Thymus (tissue), 11 donors: Measurements from ENCODE around the gene UQCRFS1. TPM values are rescaled to one million over a fixed set of nuclear protein-coding genes. Genes with fewer than 3 reads are reported as not detected.
"Not testable (repeated sequence)": the region's sequence is repeated elsewhere in the genome, so short reads cannot be mapped to it uniquely, and the experiment has no call there.

ENCODE experiments used
- DNase-seq, 9 donors: peaks; one replicate each; pipeline ENCODE4 v3.0.0-alpha.2; 2013; ENCODE audit warnings: low spot score in 9 of 9, low read depth in 6 of 9, missing footprints in 1 of 9
- H3K27ac ChIP-seq, 2 donors: one replicate each; pipeline ENCODE4 v1.5.1; 2013; ENCODE audit warnings: control low read depth in 1 of 2, low read depth in 1 of 2, low read length in 1 of 2, mild to moderate bottlenecking in 1 of 2, moderate library complexity in 1 of 2
- H3K27me3 ChIP-seq, 2 donors: one replicate each; pipeline ENCODE4 v1.5.1; 2013; ENCODE audit warnings: low read length in 1 of 2; ENCODE audit not compliant: control insufficient read depth in 2 of 2, insufficient read depth in 1 of 2
- H3K36me3 ChIP-seq, 2 donors: one replicate each; pipeline ENCODE4 v1.5.1; 2013; ENCODE audit warnings: low read length in 1 of 2, mild to moderate bottlenecking in 1 of 2, moderate library complexity in 1 of 2; ENCODE audit not compliant: control insufficient read depth in 2 of 2, insufficient read depth in 2 of 2
- H3K4me1 ChIP-seq, 2 donors: one replicate each; pipeline ENCODE4 v1.5.1; 2013; ENCODE audit warnings: low read length in 2 of 2; ENCODE audit not compliant: control insufficient read depth in 2 of 2, insufficient read depth in 2 of 2
- H3K4me3 ChIP-seq, 2 donors: one replicate each; pipeline ENCODE4 v1.5.1; 2013; ENCODE audit warnings: low read length in 2 of 2, control low read depth in 1 of 2, mild to moderate bottlenecking in 1 of 2
- H3K9me3 ChIP-seq, 2 donors: one replicate each; pipeline ENCODE4 v1.5.1; 2013; ENCODE audit warnings: low read length in 1 of 2, mild to moderate bottlenecking in 1 of 2; ENCODE audit not compliant: control insufficient read depth in 2 of 2, insufficient read depth in 1 of 2
- WGBS: extraction: QIAGEN DNeasy Blood & Tissue Kit; methylation state at CpG from one replicate; pipeline ENCODE4 v1.1.7; 2013; 5-methylcytosine and 5-hydroxymethylcytosine counted together
- polyA plus RNA-seq: library from polyadenylated mRNA; stranded (reverse); fragments of 200-250 nt; gene quantifications from one replicate; pipeline ENCODE4 v1.2.3, GENCODE V29; 2013
- total RNA-seq: library from RNA; stranded (reverse); fragments of 120-200 nt; gene quantifications from one replicate; pipeline ENCODE4 v1.2.4, GENCODE V29; 2013
- donor health status: healthy.

UQCRFS1 gene
- total and polyA plus RNA-seq, 2 donors: 26.8 to 36.5 TPM

DNA sequence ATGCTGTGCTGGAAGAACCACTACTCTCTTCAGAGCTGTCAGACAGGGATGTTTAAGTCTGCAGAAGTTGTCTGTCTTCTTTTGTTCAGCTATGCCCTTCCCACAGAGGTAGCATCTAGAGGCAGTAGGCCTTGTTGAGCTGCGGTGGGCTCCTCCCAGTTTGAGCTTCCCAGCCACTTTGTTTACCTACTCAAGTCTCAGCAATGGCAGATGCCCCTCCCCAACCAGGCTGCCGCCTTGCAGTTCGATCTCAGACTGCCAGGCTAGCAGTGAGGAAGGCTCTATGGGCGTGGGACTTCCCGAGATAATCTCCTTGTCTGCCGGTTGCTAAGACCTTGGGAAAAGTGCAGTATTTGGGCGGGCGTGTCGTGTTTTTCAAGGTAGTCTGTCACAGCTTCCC is 42.1 kb upstream of the UQCRFS1 start:
- Histone ChIP-seq H3K27ac (no peak overlapping the region), H3K36me3 (no peaks in the 10 kb centered on the region), H3K4me1 (no peaks in the 10 kb centered on the region), H3K4me3 (no peak overlapping the region), H3K27me3 (no peaks in the 10 kb centered on the region), H3K9me3 (no peaks in the 10 kb centered on the region)
- WGBS: 92% methylated on average over 9 of the region's 9 CpGs
- no peak for DNase-seq

DNA sequence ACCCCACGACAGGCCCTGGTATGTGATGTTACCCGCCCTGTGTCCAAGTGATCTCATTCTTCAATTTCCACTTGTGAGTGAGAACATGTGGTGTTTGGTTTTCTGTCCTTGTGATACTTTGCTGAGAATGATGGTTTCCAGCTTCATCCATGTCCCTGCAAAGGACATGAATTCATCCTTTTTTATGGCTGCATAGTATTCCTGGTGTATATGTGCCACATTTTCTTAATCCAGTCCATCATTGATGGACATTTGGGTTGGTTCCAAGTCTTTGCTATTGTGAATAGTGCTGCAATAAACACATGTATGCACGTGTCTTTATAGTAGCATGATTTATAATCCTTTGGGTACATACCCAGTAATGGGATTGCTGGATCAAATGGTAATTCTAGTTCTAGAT is 36.8 kb upstream of the UQCRFS1 start:
- not testable (repeated sequence) for H3K4me3 ChIP-seq, H3K4me1 ChIP-seq, H3K9me3 ChIP-seq, H3K27me3 ChIP-seq, H3K36me3 ChIP-seq, H3K27ac ChIP-seq, DNase-seq
- 78% methylated on average over 3 of the region's 3 CpGs for WGBS

DNA sequence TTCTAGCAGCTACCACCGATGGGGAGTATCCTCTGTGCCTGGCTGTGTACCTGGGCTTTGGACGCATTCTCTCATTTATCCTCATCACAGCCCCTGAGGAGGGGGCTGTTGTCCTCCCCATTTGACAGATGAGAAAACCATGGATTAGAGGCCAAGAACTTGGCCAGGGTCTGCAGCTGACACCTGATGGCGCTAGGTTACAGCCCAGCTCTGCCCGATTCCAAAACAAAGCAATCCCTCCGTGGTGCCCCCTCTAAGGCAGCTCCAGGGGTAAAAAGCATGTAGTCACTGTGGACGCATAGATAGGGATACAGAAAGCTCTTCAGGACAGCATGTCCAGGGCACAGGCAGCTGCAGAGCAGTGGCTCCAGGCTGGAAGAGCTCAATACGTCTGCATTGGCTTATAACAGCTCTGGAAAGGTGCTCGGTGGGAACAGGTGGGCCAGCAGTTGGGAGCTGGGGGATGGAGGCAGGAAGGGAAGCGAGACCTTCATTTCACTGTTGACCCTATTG is 35.4 kb upstream of the UQCRFS1 start:
- H3K4me3 ChIP-seq: no peak overlapping the region
- H3K27me3 ChIP-seq: no peaks in the 10 kb centered on the region
- no peak overlapping the region for H3K27ac ChIP-seq
- no peaks in the 10 kb centered on the region for H3K9me3 ChIP-seq
- no peaks in the 10 kb centered on the region for H3K4me1 ChIP-seq
- H3K36me3 ChIP-seq: no peaks in the 10 kb centered on the region
- 68% methylated on average over 9 of the region's 9 CpGs for WGBS
- DNase-seq: no peak

DNA sequence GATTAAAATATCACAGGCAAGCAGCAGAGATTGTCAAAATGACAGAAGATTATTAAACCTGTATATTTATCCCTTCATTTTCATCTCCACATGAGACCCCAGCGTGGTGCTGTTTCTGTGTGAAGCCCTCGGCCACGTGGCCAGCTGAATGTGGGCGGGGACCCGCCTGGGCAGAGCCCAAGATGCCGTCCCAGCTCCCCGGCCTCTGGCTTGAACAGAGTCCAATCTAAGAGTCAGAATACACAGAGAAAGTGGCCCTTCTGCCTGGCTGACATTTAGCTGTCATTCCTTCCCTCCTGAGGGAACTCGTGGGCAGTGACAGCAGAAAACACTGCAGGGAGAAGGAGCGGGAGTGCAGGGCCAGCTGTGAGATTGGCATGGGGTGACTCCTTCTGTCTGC is 34.9 kb upstream of the UQCRFS1 start:
- no peaks in the 10 kb centered on the region for H3K27me3 ChIP-seq
- DNase-seq: no peak
- no peaks in the 10 kb centered on the region for H3K36me3 ChIP-seq
- no peak overlapping the region for H3K27ac ChIP-seq
- H3K4me1 ChIP-seq: no peaks in the 10 kb centered on the region
- WGBS: 55% methylated on average over 9 of the region's 9 CpGs
- H3K9me3 ChIP-seq: no peaks in the 10 kb centered on the region
- no peak overlapping the region for H3K4me3 ChIP-seq

DNA sequence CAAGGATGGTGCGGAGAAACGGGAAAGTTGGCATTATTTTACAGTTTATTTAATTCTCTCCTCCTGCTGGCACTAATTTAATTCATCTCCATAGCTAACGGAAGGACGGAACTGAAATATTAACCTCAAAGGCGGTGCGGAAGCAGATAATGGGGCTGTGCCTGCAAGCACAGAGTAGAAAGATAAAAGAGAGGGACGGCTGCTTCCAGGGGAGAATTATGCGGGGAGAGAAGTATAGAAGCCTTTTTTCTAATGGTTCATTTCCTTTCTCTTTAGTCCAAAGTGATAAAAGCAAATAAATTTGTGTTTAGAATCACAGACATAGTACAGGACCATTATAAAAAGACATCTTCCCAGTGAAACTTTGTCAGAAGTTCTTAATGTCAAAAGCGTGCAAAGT is 34.5 kb upstream of the UQCRFS1 start:
- H3K4me1 ChIP-seq: no peaks in the 10 kb centered on the region
- WGBS: 86% methylated on average over 9 of the region's 9 CpGs
- H3K27ac ChIP-seq: no peak overlapping the region
- H3K27me3 ChIP-seq: no peaks in the 10 kb centered on the region
- no peak overlapping the region for H3K4me3 ChIP-seq
- no peaks in the 10 kb centered on the region for H3K9me3 ChIP-seq
- H3K36me3 ChIP-seq: no peaks in the 10 kb centered on the region
- no peak for DNase-seq

DNA sequence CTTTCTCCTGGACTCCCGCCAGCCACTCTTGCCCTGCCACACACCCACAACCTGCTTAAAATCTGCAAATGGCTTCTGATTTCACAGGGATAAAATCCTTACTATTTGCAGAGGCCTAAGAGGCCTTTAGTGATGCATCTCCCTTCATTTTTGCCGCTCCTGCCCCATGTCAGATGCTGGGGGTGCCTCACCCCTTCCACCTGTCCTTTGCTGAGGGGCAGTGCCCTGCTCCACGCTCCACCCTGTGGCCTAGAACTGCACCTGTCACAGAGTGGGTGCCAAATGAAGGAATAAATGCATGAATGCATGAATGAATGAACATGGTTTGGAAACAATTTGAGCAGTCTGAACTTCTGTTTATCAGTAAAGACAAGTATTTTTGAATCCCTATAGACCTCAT is 34.1 kb upstream of the UQCRFS1 start:
- DNase-seq: no peak
- H3K4me1 ChIP-seq: no peaks in the 10 kb centered on the region
- H3K4me3 ChIP-seq: no peak overlapping the region
- no peak overlapping the region for H3K27ac ChIP-seq
- no peaks in the 10 kb centered on the region for H3K27me3 ChIP-seq
- no peaks in the 10 kb centered on the region for H3K9me3 ChIP-seq
- WGBS: 90% methylated on average over 3 of the region's 3 CpGs
- no peaks in the 10 kb centered on the region for H3K36me3 ChIP-seq

DNA sequence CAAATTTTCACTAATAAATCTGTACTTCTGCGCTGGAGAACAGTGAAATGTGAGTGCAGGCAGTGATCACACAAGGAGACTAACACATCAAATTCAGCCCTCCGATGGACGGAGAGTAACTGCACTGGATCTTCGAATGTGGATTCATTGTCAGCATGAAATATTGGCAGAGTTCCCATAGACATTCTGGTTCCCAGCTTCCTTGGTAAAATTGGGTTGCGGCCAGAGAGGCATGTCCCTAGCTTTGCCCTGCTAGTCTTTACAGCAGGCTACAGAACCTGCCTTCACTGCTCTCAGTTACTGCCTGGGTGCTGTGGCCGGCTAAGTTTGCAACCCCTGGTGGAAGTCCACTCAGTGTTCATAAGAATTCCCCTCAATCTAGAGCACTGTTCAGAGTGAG is 32.3 kb upstream of the UQCRFS1 start:
- Histone ChIP-seq H3K27me3 (no peaks in the 10 kb centered on the region), H3K4me1 (no peaks in the 10 kb centered on the region), H3K9me3 (no peaks in the 10 kb centered on the region), H3K4me3 (no peak overlapping the region), H3K36me3 (no peaks in the 10 kb centered on the region), H3K27ac (no peak overlapping the region)
- 90% methylated on average over 6 of the region's 6 CpGs for WGBS
- no peak for DNase-seq

DNA sequence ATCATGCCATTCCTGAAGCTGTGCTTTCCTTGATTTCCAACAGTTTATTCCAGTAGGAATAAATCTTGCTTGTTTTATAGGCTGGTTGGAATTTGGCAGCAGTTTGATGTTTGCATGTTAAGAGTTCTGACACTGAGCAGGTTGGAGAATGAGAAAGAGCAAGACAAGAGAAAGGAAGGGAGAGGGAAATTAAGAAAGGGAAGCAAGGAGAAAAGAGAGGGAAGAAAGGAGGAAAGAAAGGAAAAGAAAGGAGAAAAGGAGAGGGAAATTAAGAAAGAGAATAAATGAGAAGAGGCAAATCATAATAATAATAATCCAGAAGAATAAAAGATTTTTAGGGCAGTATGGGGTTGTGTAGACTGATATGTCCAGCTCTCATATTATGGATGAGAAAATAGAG is 28.4 kb upstream of the UQCRFS1 start:
- Histone ChIP-seq H3K27me3 (no peaks in the 10 kb centered on the region), H3K4me3 (no peak overlapping the region), H3K27ac (no peak overlapping the region), H3K4me1 (no peaks in the 10 kb centered on the region), H3K9me3 (no peaks in the 10 kb centered on the region), H3K36me3 (no peaks in the 10 kb centered on the region)
- DNase-seq: no peak

DNA sequence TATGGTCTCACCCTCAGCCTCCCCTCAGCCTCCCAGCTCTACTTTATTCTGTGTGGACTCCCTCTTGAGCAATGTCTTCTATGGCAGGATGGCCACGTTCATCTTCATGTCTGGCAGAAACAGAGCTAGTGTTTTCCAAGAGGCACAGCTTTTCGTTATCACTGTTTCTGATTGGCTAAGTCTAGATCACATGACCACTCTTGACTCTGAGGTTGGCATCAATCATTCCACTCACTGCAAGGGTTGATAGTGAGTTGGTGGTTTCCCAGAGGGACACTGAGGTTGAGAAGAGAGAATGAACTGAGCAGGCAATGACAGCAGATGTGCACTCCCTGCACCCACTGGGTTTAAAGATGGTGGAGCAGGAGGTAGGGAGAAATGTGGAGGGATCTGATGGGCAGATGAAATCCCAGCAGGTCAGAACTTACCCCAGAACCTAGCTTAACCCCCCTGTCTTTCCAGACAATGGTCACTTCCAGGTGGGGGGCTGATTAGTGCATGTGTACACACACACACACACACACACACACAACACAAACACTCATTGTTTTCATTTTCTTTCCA is 26.3 kb upstream of the UQCRFS1 start:
- Histone ChIP-seq H3K36me3 (no peaks in the 10 kb centered on the region), H3K9me3 (no peaks in the 10 kb centered on the region), H3K27me3 (no peaks in the 10 kb centered on the region), H3K4me1 (no peaks in the 10 kb centered on the region), H3K27ac (no peak overlapping the region), H3K4me3 (no peak overlapping the region)
- no peak for DNase-seq
- WGBS: 70% methylated on average over 2 of the region's 2 CpGs

DNA sequence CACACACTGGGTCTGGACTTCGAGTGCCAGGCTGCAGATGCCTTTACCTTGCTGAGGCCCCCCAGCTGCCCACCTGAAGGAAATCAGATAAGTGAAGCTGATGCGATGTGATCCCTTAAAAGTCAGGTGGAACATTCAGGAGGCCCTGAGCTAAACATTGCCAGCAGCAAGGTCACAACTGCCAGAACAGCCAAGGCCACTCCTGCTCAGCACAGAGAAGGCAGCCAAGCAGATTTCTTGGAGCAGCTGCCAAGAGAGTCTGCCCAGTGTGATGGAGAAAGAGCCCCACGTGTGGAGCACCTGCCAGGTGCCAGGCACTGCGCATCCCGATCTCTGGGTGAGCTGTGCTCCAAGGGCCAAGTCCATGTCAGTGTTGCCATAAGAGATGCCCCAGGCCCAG is 20.6 kb upstream of the UQCRFS1 start:
- H3K4me1 ChIP-seq: no peaks in the 10 kb centered on the region
- no peak overlapping the region for H3K4me3 ChIP-seq
- H3K36me3 ChIP-seq: no peaks in the 10 kb centered on the region
- no peaks in the 10 kb centered on the region for H3K27me3 ChIP-seq
- H3K27ac ChIP-seq: no peak overlapping the region
- 82% methylated on average over 5 of the region's 5 CpGs for WGBS
- no peaks in the 10 kb centered on the region for H3K9me3 ChIP-seq
- DNase-seq: no peak
